ENCODE measurements around the gene BACH2. TPM values are rescaled to one million over a fixed set of nuclear protein-coding genes. Genes with fewer than 3 reads are reported as not detected.
A peak's percentile ranks its signal among the peaks of the same experiment; 100 is the strongest.

Gene BACH2
- total and polyA plus RNA-seq, 4 donors: 0.78 to 17.4 (median 3.2) TPM

GRCh38 chr6:90180526-90180925 lies 116.1 kb downstream of the BACH2 start:
- Histone ChIP-seq H3K4me3 (no peak overlapping the region), H3K4me1 (ENCODE audit: control insufficient read depth in 5 of 5, insufficient read depth in 5 of 5, low read length in 5 of 5) (peaks cover 14 to 30% (median 21%) of the 10 kb centered on the region in 5 donors), H3K36me3 (ENCODE audit: control insufficient read depth in 4 of 4, insufficient read depth in 4 of 4, low read length in 4 of 4) (no peaks in the 10 kb centered on the region), H3K9me3 (ENCODE audit: control insufficient read depth in 4 of 4, insufficient read depth in 3 of 4, low read length in 3 of 4) (no peaks in the 10 kb centered on the region), H3K27me3 (ENCODE audit: control insufficient read depth in 3 of 3, insufficient read depth in 3 of 3, low read length in 2 of 3) (no peaks in the 10 kb centered on the region), H3K27ac (ENCODE audit: low read depth in 1 of 2, low read length in 1 of 2) (no peak overlapping the region), H3K9ac (ENCODE audit: insufficient read depth in 1 of 2, low read length in 2 of 2) (no peak overlapping the region)
- ATAC-seq (ENCODE audit: insufficient read depth, low FRiP score) (no peak), DNase-seq (no peak)
- no peak for TF ChIP-seq CTCF (IDR thresholded peaks at IDR 0.05; ENCODE audit: control extremely low read depth, extremely low read depth)

- ATAC-seq (ENCODE audit: insufficient read depth, low FRiP score) (no peak), DNase-seq (no peak)
- H3K27ac ChIP-seq (ENCODE audit: low read depth in 1 of 2, low read length in 1 of 2): no peak overlapping the region
- H3K4me3 ChIP-seq: no peak overlapping the region
- no peaks in the 10 kb centered on the region for H3K9me3 ChIP-seq (ENCODE audit: control insufficient read depth in 4 of 4, insufficient read depth in 3 of 4, low read length in 3 of 4)
- no peaks in the 10 kb centered on the region for H3K36me3 ChIP-seq (ENCODE audit: control insufficient read depth in 4 of 4, insufficient read depth in 4 of 4, low read length in 4 of 4)
- H3K27me3 ChIP-seq (ENCODE audit: control insufficient read depth in 3 of 3, insufficient read depth in 3 of 3, low read length in 2 of 3): no peaks in the 10 kb centered on the region
- H3K4me1 ChIP-seq (ENCODE audit: control insufficient read depth in 5 of 5, insufficient read depth in 5 of 5, low read length in 5 of 5): peaks cover 13 to 20% (median 17%) of the 10 kb centered on the region in 5 donors
- no peak for TF ChIP-seq CTCF (IDR thresholded peaks at IDR 0.05; ENCODE audit: control extremely low read depth, extremely low read depth)
- no peak overlapping the region for H3K9ac ChIP-seq (ENCODE audit: insufficient read depth in 1 of 2, low read length in 2 of 2)
- 88 to 97% methylated on average over 1 of the region's 1 CpG for WGBS, 2 donors
These were observed 117.2 kb downstream of the BACH2 start for GRCh38 chr6:90179190-90180169.

- peaks cover 6 to 19% (median 14%) of the 10 kb centered on the region in 5 donors for H3K4me1 ChIP-seq (ENCODE audit: control insufficient read depth in 5 of 5, insufficient read depth in 5 of 5, low read length in 5 of 5)
These were observed 118.2 kb downstream of the BACH2 start for GRCh38 chr6:90178384-90178855.

More at GRCh38 chr6:90178384-90178855, 118.2 kb downstream of the BACH2 start:
- TF ChIP-seq CTCF (IDR thresholded peaks at IDR 0.05; ENCODE audit: control extremely low read depth, extremely low read depth): no peak
- H3K4me3 ChIP-seq: no peak overlapping the region
- WGBS, 2 donors: 17 to 22% methylated on average over 4 of the region's 4 CpGs
- DNase-seq (no peak), ATAC-seq (ENCODE audit: insufficient read depth, low FRiP score) (no peak)
- peak overlapping the region in 1 of 2 donors; percentile 1 for H3K9ac ChIP-seq (ENCODE audit: insufficient read depth in 1 of 2, low read length in 2 of 2)
- peak overlapping the region in 1 of 2 donors; percentile 21 for H3K27ac ChIP-seq (ENCODE audit: low read depth in 1 of 2, low read length in 1 of 2)
- no peaks in the 10 kb centered on the region for H3K36me3 ChIP-seq (ENCODE audit: control insufficient read depth in 4 of 4, insufficient read depth in 4 of 4, low read length in 4 of 4)
- no peaks in the 10 kb centered on the region for H3K27me3 ChIP-seq (ENCODE audit: control insufficient read depth in 3 of 3, insufficient read depth in 3 of 3, low read length in 2 of 3)
- no peaks in the 10 kb centered on the region for H3K9me3 ChIP-seq (ENCODE audit: control insufficient read depth in 4 of 4, insufficient read depth in 3 of 4, low read length in 3 of 4)
